ENCODE measurements around the gene KIF21A.

The KIF21A gene

DNA sequence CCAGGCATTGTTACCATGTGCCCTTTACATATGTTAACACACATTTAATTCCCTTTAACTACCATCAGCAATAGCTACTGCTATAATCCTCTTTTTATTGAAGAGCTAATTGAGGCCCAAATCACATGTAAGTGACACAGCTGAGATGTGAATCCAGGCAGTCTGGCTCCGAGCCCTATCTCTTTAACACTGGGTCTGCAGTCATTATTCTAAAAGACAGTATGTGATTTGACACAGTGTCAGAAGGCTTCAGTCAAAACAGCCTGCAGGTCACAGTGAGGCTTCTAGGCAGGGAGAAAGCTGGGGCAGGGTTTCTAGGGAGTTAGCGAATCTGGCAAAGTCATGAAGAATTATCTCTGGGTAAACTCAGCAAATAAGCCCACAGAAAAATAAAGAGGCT, 148.2 kb downstream of the KIF21A start:
- H3K27ac ChIP-seq: no peak overlapping the region
- no peak for DNase-seq (ENCODE audit: low read depth, low spot score)

DNA sequence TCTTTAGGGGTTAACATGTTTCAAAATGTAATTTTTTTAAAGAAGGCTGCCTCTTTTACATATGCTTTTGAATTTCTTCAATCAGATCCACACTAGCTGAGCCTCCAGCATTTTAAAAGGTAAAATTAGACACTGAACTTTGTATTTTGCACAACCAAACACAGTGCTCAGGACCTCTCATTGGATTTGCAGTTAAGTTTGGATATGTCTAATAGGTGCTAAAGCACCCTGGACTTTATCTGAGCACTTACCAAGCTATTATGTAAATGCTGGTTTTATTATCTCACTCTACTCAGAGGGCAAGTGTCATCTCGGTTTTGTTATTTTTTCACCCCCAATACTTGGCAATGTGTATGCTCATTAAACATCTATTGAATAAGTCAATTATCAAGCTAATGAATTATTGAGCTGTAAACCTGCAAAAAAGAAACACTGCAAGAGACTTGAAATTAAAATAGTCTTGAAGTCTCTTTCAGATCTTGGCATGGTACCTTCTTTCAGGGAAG, 150.7 kb downstream of the KIF21A start:
- H3K27ac ChIP-seq: no peak overlapping the region
- DNase-seq (ENCODE audit: low read depth, low spot score): no peak

DNA sequence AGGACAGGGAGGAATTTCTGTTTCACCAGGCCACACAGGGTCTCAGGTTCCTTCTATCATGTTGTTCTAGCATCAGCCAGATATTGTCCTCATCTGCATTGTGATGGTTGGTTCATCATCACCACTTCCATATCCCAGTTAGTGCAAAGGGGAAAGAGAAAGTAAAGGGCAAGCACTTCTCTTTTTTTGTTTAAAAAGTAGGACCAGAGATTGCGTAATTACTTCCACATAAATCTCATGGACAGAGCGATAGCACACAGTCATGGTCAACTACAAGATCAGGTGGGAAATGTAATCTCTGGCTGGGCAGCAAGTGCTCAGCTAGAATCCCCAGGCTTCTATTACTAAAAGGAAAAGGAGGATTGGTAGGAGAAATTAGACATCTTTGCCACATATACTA, 155.1 kb downstream of the KIF21A start:
- no peak overlapping the region for H3K27ac ChIP-seq
- DNase-seq (ENCODE audit: low read depth, low spot score): no peak

DNA sequence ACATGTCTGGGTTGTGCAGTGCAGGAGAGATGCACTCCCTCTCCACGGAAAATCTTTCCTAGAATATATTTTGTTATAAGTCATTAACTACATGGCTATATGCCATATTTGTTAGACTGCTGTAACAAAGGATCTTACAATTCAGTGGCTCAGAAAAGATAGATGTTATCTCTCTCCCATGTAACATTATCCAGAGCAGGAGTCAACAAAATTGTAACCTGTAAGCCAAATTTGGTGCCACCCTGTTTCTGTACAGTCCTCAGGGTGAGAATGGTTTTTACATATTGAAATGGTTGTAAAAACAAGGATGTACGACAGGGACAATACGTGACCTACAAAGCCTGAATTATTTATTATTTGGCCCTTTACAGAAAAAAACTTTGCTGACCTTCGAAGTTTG, 155.5 kb downstream of the KIF21A start:
- H3K27ac ChIP-seq: no peak overlapping the region
- no peak for DNase-seq (ENCODE audit: low read depth, low spot score)

DNA sequence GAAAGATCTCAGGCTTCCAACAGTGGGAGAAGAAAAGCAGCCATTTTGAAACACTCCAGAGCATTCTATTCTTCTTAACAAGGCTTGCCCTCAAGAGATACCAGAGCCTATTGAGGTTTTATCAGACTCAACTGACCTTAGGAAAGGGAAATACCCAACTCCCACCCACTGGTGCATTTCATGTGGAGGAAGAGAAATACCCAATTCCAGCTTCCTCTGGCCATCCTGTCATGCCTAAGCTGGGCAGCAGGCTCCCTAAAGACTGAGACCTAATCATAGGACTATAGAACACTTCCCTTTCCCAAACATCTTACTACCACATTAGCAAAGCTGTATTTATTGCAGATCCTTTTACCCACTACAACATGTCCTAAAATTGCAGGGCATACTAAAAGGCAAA, 164.5 kb downstream of the KIF21A start:
- H3K27ac ChIP-seq: no peak overlapping the region
- no peak for DNase-seq (ENCODE audit: low read depth, low spot score)

DNA sequence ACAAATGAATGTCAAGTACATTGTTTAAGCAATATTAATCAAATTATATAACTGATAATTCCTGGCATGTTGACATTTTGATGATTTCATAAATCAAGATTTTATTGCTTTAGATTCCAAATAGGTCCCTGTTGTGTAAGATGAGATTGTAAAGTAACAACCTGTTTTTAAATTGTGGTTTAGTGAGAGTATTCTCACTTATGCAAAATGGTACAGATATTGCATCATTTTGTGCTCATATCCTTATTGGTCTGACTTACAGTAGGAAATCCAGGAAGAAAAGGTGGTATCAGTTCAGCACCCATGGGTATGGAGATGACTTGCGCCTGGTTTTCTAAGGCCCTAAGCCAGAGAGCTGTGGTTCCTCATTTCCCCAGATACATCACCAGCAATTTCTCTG, 165.5 kb downstream of the KIF21A start:
- no peak overlapping the region for H3K27ac ChIP-seq
- peak; percentile 5 for DNase-seq (ENCODE audit: low read depth, low spot score)

DNA sequence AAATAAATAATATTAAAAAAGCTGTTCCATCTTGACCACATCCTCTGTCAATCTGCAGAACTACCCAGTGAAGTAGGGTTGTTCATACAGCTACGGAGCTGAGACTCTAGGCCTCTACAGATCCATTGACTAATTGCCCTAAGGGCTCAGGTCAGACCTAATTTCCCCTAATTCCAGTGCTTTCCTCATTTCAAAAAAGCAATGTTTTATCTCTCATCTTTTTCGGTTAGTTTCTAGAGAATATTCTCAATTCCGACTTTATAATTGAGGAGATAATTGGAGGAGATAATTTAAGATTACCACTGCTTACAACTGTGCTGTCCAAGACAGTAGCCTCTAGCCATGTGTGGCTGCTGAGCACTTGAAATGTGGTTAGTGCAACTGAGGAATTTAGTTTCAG, 167.1 kb downstream of the KIF21A start:
- no peak overlapping the region for H3K27ac ChIP-seq
- no peak for DNase-seq (ENCODE audit: low read depth, low spot score)

DNA sequence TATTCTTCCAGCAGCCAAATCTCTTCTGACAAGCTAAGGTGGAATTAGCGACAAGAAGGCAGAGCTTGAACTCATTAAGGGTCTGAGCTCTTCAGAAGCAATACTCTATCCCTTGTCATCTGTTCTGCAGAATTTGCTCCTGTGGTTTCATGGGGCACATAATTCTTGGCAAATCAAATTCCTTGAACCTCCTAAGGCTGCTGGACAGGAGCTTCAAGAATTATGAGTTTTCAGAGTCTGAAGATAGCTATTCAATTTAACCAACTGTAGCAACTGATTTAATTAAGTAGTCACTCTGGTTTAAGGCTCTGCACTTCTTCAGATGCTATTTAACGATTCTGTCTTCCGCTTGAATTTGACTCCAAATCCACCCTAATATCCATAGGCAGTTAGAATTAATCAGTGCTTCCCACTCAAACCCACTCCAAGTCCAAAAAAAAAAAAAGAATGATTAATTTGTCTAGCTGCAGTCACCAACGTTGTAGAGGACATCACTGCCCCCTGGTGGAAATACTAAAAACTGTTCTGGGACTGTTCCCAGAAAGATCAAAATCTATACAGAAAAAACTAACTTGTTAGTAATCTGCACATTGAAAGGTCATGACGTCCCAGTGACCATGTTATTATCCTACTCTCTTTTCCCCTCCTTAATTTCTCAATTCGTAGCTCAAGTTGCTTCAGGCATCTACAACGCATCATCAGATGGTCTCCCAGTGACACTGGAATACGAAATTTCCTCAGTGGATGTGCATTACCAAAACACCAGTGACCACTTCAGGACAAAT, 169.9 kb downstream of the KIF21A start:
- DNase-seq (ENCODE audit: low read depth, low spot score): no peak
- no peak overlapping the region for H3K27ac ChIP-seq

DNA sequence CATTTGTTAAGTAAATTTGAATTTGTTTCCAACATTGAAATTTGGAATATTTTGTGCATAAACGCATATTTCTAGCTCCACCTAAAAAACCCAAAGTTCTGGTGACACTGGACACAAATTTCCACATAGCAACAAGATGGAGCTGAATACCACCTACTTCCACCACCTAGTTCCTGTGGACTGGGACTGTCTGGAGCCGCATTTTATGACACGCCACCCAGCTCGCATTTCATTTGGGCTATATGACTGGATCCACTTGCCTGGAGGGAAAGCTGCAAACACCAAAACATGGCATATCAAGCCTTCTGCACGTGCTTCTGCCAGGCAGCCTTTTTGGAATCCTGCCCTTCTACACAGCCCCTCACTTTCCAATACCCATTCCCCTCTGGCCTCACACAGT, 173.4 kb downstream of the KIF21A start:
- no peak overlapping the region for H3K27ac ChIP-seq
- DNase-seq (ENCODE audit: low read depth, low spot score): no peak

DNA sequence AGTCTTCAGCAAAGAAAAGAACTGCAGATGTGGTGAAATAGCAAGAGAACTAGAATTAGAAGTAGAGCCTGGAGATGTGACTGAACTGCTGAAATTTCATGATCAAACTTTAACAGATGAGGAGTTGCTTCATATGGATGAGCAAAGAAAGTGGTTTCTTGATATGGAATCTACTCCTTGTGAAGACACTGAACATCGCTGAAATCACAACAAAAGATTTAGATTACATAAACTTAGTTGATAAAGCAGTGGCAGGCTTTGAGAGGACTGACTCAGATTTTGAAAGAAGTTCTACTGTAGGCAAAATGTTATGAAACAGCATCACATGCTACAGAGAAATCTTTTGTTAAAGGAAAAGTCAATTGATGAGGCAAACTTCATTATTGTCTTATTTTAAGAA, 175.0 kb downstream of the KIF21A start:
- no peak overlapping the region for H3K27ac ChIP-seq
- DNase-seq (ENCODE audit: low read depth, low spot score): no peak

DNA sequence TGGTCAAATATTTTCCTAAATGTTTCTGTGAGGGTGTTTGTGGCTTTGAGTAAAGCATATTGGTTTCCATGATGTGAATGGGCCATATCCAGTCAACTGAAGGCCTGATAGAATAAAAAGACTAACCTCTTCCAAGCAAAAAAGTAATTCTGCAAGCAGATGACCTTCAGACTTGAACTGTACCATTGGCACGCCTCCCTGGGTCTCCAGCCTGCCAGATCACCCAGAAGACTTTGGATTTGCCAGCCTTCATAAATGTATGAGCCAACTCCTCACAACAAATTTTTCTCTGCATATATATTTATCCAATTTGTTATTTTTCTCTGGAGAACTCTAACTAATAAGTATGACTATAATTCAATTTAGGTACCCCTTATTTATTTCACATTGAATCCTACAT, 190.3 kb downstream of the KIF21A start:
- no peak overlapping the region for H3K27ac ChIP-seq
- no peak for DNase-seq (ENCODE audit: low read depth, low spot score)
